Uterus (tissue), 2 donors: ENCODE results near the gene ADAMTS2.

Experiments used
- POLR2A ChIP-seq, 2 donors: fragments of 450-650 bp; IDR thresholded peaks; one replicate each; pipeline ENCODE4 v1.6.1; 2016; ENCODE audit warnings: antibody characterized with exemption in 2 of 2, mild to moderate bottlenecking in 1 of 2, moderate library complexity in 1 of 2
- TF ChIP-seq, protein P1 (sequence below), 4 experiments: fragments of 200-600 bp in 2 of 4; fragments of 450-650 bp in 2 of 4; sonication (generic) in 2 of 4; IDR thresholded peaks; one replicate each; pipeline ENCODE4 v1.5.1; 2016 to 2019; ENCODE audit warnings: antibody characterized with exemption in 4 of 4, mild to moderate bottlenecking in 2 of 4, moderate library complexity in 1 of 4

DNA sequence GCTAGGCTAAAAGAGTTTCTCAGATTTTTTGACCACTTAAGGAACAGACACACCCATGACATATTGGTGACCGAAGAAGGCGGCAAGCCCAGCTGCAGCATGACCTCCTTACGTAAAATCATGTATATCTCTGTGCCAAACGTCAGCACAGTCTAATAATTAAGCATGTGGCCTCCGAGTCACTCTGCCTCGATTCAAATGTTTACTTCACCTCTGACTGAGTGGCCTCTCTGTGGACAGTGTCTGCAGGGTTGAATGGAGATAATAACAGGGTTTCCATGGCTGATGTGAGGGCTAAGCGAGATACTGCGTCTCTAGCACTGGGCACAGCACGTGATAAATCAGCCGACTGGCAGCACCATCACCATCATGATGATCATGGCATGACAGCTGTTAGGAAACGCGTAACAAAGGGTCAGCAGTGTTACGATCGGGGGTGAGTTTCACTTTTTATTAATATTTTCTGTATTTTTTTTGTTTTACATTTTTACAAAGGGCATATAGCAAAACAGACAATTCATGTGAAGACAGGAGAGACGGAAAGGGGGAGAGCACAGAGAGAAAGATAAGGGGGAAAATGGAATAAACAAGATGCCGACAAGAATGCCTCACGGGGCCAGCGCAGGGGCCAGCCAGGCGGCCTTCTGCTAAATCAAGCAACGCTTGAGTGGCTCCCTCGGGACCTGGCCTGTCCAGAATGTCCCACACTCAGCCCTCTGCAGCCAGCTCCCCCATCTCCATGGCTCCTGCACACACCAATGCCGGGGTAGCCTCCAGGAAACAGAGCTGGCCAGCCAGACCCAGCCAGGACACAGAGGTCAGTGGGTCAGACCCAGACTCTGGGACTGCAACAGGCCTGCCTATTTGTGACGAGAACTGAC lies 60.3 kb downstream of the ADAMTS2 start:
- TF ChIP-seq, protein P1, sequence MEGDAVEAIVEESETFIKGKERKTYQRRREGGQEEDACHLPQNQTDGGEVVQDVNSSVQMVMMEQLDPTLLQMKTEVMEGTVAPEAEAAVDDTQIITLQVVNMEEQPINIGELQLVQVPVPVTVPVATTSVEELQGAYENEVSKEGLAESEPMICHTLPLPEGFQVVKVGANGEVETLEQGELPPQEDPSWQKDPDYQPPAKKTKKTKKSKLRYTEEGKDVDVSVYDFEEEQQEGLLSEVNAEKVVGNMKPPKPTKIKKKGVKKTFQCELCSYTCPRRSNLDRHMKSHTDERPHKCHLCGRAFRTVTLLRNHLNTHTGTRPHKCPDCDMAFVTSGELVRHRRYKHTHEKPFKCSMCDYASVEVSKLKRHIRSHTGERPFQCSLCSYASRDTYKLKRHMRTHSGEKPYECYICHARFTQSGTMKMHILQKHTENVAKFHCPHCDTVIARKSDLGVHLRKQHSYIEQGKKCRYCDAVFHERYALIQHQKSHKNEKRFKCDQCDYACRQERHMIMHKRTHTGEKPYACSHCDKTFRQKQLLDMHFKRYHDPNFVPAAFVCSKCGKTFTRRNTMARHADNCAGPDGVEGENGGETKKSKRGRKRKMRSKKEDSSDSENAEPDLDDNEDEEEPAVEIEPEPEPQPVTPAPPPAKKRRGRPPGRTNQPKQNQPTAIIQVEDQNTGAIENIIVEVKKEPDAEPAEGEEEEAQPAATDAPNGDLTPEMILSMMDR (IDR thresholded peaks at IDR 0.05): no peak
- TF ChIP-seq POLR2A (IDR thresholded peaks at IDR 0.05): no peak
